ENCODE results near the gene WDFY4.

Gene WDFY4

DNA sequence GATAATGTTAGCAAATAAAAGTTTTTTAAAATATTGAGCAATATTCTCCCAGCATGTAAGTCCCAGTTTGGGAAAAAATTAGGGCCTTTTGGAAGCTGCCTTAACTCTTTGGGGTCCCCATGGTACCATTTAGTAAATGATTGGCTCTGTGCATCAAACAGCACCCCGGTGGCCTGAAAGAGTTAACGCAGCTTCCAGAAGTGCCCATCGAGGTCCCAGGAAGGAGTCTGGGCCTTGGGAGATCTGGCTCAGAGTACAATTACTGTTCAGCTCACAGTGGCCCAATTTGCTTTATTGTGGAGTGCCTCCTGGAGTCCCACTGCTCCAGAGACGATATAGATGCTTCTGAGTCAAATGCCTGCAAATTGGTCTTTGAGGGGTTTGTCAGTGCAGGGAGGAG, 31.7 kb downstream of the WDFY4 start:
- no peak for TF ChIP-seq SIN3A (IDR thresholded peaks at IDR 0.05; ENCODE audit: borderline replicate concordance, insufficient read depth, low read length)
- TF ChIP-seq REST (IDR thresholded peaks at IDR 0.05; ENCODE audit: insufficient read depth in 1 of 2, low read depth in 2 of 2, low read length in 2 of 2) = no peak
- no peak for TF ChIP-seq FOXP2 (optimal IDR thresholded peaks at IDR 0.05; ENCODE audit: borderline replicate concordance, extremely low read depth, extremely low read length, insufficient read depth)
- no peak for TF ChIP-seq TAF1 (IDR thresholded peaks at IDR 0.05; ENCODE audit: borderline replicate concordance, insufficient read depth, low read length)
- no peak for TF ChIP-seq POLR2AphosphoS5 (IDR thresholded peaks at IDR 0.05; ENCODE audit: low read depth, low read length)

DNA sequence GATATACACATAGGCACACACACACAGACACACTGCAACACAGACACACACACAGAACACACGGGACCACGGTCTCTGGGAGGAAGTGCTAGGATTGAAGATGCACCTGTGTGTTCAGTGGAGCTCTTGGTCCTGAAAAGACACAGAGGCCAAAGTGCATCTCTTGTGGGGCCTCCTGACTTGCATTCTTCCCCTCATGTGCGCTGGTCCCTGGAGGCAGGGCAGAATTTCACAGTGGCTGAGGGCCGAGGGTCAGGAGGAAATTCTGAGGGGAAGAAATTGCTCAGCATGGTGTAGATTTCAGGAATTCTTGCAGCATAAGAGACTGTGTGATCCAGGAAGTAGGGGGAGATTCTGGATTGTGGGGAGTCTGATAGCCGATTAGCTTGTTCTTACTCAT, 35.9 kb downstream of the WDFY4 start:
- no peak for TF ChIP-seq FOXP2 (optimal IDR thresholded peaks at IDR 0.05; ENCODE audit: borderline replicate concordance, extremely low read depth, extremely low read length, insufficient read depth)
- no peak for TF ChIP-seq TAF1 (IDR thresholded peaks at IDR 0.05; ENCODE audit: borderline replicate concordance, insufficient read depth, low read length)
- TF ChIP-seq POLR2AphosphoS5 (IDR thresholded peaks at IDR 0.05; ENCODE audit: low read depth, low read length) = no peak
- no peak for TF ChIP-seq REST (IDR thresholded peaks at IDR 0.05; ENCODE audit: insufficient read depth in 1 of 2, low read depth in 2 of 2, low read length in 2 of 2)
- TF ChIP-seq SIN3A (IDR thresholded peaks at IDR 0.05; ENCODE audit: borderline replicate concordance, insufficient read depth, low read length) = no peak

DNA sequence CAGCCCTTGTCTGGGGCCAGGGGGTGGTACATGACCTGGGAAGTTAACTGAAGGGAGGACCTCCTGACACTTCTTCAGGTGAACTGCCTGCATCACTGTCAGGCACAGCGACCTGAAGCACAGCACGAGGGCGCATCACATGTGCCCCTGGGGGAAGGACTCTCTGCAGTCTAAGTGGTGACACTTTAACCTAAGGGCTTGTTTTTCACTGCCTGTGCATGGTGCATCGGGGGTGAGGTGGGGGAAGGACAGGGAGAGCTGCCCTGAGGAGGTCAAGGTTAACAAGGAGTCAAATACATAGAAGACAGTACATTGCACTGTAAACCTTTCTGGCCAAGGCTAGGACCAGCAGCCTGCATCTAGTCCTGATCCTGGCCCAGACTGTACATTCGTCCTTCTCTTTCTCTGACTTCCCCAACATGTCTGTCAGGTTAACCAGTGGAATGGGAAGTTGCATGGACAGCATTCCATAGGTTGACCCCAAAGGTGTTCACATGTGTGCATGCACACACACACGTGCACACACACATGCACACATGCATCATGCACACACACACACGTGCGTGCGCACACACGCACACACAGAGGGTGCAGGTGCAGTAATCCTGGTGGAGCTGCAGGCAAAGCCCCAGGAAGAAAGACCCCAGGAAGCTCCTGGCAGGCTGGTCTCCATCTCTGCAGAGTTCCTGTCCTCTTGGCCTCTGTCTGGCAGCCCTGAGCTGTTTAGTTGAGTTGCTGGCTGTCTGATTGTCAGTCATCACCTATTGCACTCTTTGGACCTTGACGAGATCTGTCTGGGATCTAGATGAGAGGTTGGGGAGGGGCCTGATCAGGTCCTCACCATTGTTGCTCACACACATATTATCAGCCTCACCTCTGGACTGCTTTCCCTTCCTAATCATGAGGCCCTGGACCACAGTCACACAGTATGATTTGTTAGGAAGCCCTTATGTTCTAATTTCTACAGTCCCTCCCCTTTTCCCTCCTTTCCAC, 37.8 kb downstream of the WDFY4 start:
- TF ChIP-seq TAF1 (IDR thresholded peaks at IDR 0.05; ENCODE audit: borderline replicate concordance, insufficient read depth, low read length) (no peak), FOXP2 (optimal IDR thresholded peaks at IDR 0.05; ENCODE audit: borderline replicate concordance, extremely low read depth, extremely low read length, insufficient read depth) (no peak), POLR2AphosphoS5 (IDR thresholded peaks at IDR 0.05; ENCODE audit: low read depth, low read length) (no peak), REST (IDR thresholded peaks at IDR 0.05; ENCODE audit: insufficient read depth in 1 of 2, low read depth in 2 of 2, low read length in 2 of 2) (no peak), SIN3A (IDR thresholded peaks at IDR 0.05; ENCODE audit: borderline replicate concordance, insufficient read depth, low read length) (no peak)

DNA sequence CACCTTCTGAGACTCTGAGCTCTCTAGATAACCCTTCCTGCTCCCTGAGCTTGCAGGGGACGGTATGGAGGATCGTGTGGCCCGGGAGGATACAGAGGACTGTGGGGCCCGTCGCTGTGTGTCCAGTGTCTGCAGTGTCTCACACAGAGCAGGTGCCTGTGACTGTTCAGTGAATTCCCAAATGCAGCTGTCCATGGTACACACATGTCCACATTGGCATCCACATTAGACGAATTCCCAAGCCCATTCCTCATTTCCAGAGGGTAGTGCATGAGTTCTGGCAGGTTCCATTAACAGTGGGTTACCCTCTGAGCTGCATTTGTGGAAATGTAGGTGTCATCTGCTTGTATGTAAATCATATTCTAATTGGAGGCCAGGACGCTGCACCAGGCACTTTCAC, 39.5 kb downstream of the WDFY4 start:
- TF ChIP-seq SIN3A (IDR thresholded peaks at IDR 0.05; ENCODE audit: borderline replicate concordance, insufficient read depth, low read length) = no peak
- peak in 1 of 2 experiments; percentile 80; a peak in 2 of 4 replicates for TF ChIP-seq REST (IDR thresholded peaks at IDR 0.05; ENCODE audit: insufficient read depth in 1 of 2, low read depth in 2 of 2, low read length in 2 of 2)
